ENCODE data around the gene NUP43.

Gene NUP43

GRCh38 chr6:149771925-149772324 lies 25.6 kb upstream of the NUP43 start:
- DNase-seq (ENCODE audit: extremely low spot score), result no peak
- CTCF ChIA-PET, result no interaction called here
- POLR2A ChIA-PET, result no interaction called here
- no peak for TF ChIP-seq CTCF (IDR thresholded peaks at IDR 0.05; ENCODE audit: control extremely low read depth, extremely low read depth, low read depth, missing control alignments)

- no peak for DNase-seq (ENCODE audit: extremely low spot score)
- TF ChIP-seq CTCF (IDR thresholded peaks at IDR 0.05; ENCODE audit: control extremely low read depth, extremely low read depth, low read depth, missing control alignments), result no peak
- ChIA-PET CTCF (interaction anchor here (0.7 kb wide), 1 partner anchor 14 kb away, joined by 3 read pairs; no protein-coding TSS in a partner anchor), POLR2A (no interaction called here)
Measured at GRCh38 chr6:149771185-149771584, 24.9 kb upstream of the NUP43 start.

GRCh38 chr6:149769676-149770075 lies 23.3 kb upstream of the NUP43 start:
- TF ChIP-seq CTCF (IDR thresholded peaks at IDR 0.05; ENCODE audit: control extremely low read depth, extremely low read depth, low read depth, missing control alignments), result no peak
- no peak for DNase-seq (ENCODE audit: extremely low spot score)
- ChIA-PET POLR2A (no interaction called here), CTCF (no interaction called here)

GRCh38 chr6:149766156-149766769 lies 19.9 kb upstream of the NUP43 start:
- no peak for DNase-seq (ENCODE audit: extremely low spot score)
- no peak for TF ChIP-seq CTCF (IDR thresholded peaks at IDR 0.05; ENCODE audit: control extremely low read depth, extremely low read depth, low read depth, missing control alignments)
- ChIA-PET POLR2A (no interaction called here), CTCF (no interaction called here)

- CTCF ChIA-PET, result interaction anchor here (1.3 kb wide), 3 partner anchors 10 to 18 kb away, joined by 3 to 4 read pairs (median 4); partner anchors contain the start of gene NUP43
- TF ChIP-seq CTCF (IDR thresholded peaks at IDR 0.05; ENCODE audit: control extremely low read depth, extremely low read depth, low read depth, missing control alignments), result no peak
- no peak for DNase-seq (ENCODE audit: extremely low spot score)
- POLR2A ChIA-PET, result no interaction called here
Measured at GRCh38 chr6:149763866-149764265, 17.5 kb upstream of the NUP43 start.

- POLR2A ChIA-PET, result no interaction called here
- peak; percentile 52 for DNase-seq (ENCODE audit: extremely low spot score)
- no peak for TF ChIP-seq CTCF (IDR thresholded peaks at IDR 0.05; ENCODE audit: control extremely low read depth, extremely low read depth, low read depth, missing control alignments)
- CTCF ChIA-PET, result no interaction called here
Measured at GRCh38 chr6:149761438-149761837, 15.1 kb upstream of the NUP43 start.

Data from GM10248 (cell line).